HepG2 (cell line): Measurements from ENCODE around the gene NINL. TPM values are rescaled to one million over a fixed set of nuclear protein-coding genes. Genes with fewer than 3 reads are reported as not detected.

ENCODE experiments used
- AKAP8 ChIP-seq: sonication (generic); formaldehyde crosslinking; IDR thresholded peaks from 2 replicates; pipeline ENCODE4 v1.5.1; 2020; ENCODE audit warnings: mild to moderate bottlenecking, missing genetic modification reagents
- ARID2 ChIP-seq: sonication (generic); formaldehyde crosslinking; IDR thresholded peaks from 2 replicates; pipeline ENCODE4 v1.8.1; 2022; ENCODE audit warnings: mild to moderate bottlenecking, missing genetic modification reagents, borderline replicate concordance
- ATAD3A ChIP-seq: sonication (generic); formaldehyde crosslinking; IDR thresholded peaks from 2 replicates; pipeline ENCODE4 v1.4.0; 2020; ENCODE audit warnings: missing genetic modification reagents
- BORCS8-MEF2B ChIP-seq: sonication (generic); formaldehyde crosslinking; IDR thresholded peaks from 2 replicates; pipeline ENCODE4 v1.8.0; 2022; ENCODE audit warnings: mild to moderate bottlenecking, missing genetic modification reagents
- HNF1B ChIP-seq: sonication (generic); formaldehyde crosslinking; IDR thresholded peaks from 2 replicates; pipeline ENCODE4 v1.5.1; 2020; ENCODE audit warnings: mild to moderate bottlenecking, moderate library complexity, missing genetic modification reagents
- IRF9 ChIP-seq: sonication (generic); formaldehyde crosslinking; IDR thresholded peaks from 2 replicates; pipeline ENCODE4 v1.8.0; 2022; ENCODE audit warnings: missing genetic modification reagents, mild to moderate bottlenecking, borderline replicate concordance
- JUND ChIP-seq: sonication (generic); formaldehyde crosslinking; IDR thresholded peaks from 2 replicates; pipeline ENCODE4 v1.8.0; 2022; ENCODE audit warnings: mild to moderate bottlenecking, missing genetic modification reagents
- KDM5B ChIP-seq: sonication (generic); formaldehyde crosslinking; IDR thresholded peaks from 2 replicates; pipeline ENCODE4 v1.4.0; 2020; ENCODE audit warnings: missing genetic modification reagents, mild to moderate bottlenecking, borderline replicate concordance
- KLF6 ChIP-seq: IDR thresholded peaks from 2 replicates; pipeline ENCODE4 v1.8.0; 2016; ENCODE audit warnings: missing biosample characterization, missing genetic modification reagents
- MIXL1 ChIP-seq: IDR thresholded peaks from 2 replicates; pipeline ENCODE4 v1.6.1; 2016
- MLX ChIP-seq: IDR thresholded peaks from 2 replicates; pipeline ENCODE4 v1.6.1; 2016
- MYPOP ChIP-seq: sonication (generic); formaldehyde crosslinking; IDR thresholded peaks from 2 replicates; pipeline ENCODE4 v1.8.1; 2023; ENCODE audit warnings: mild to moderate bottlenecking, moderate library complexity, missing genetic modification reagents
- NFATC3 ChIP-seq: sonication (generic); formaldehyde crosslinking; IDR thresholded peaks from 2 replicates; pipeline ENCODE4 v1.5.1; 2020; ENCODE audit warnings: mild to moderate bottlenecking, missing genetic modification reagents
- NFYC ChIP-seq: IDR thresholded peaks from 2 replicates; pipeline ENCODE4 v1.6.1; 2016; ENCODE audit warnings: missing genetic modification reagents, missing compliant biosample characterization
- NR1H2 ChIP-seq: sonication (generic); formaldehyde crosslinking; IDR thresholded peaks from 2 replicates; pipeline ENCODE4 v1.8.1; 2022; ENCODE audit warnings: low read depth, missing genetic modification reagents, borderline replicate concordance
- RAD51 ChIP-seq: fragments of 450-650 bp; IDR thresholded peaks from 2 replicates; pipeline ENCODE4 v1.6.1; 2016; ENCODE audit warnings: borderline replicate concordance
- ZMYM4 ChIP-seq: sonication (generic); formaldehyde crosslinking; IDR thresholded peaks from 2 replicates; pipeline ENCODE4 v1.8.1; 2023; ENCODE audit warnings: mild to moderate bottlenecking, missing genetic modification reagents
- ZNF18 ChIP-seq: sonication (generic); formaldehyde crosslinking; IDR thresholded peaks from 2 replicates; pipeline ENCODE4 v1.8.0; 2022; ENCODE audit warnings: mild to moderate bottlenecking, missing genetic modification reagents; ENCODE audit not compliant: insufficient replicate concordance
- ZNF20 ChIP-seq: sonication (generic); formaldehyde crosslinking; IDR thresholded peaks from 2 replicates; pipeline ENCODE4 v1.4.0; 2020; ENCODE audit warnings: mild to moderate bottlenecking, moderate library complexity, missing genetic modification reagents
- ZNF274 ChIP-seq: sonication (generic); formaldehyde crosslinking; IDR thresholded peaks from 2 replicates; pipeline ENCODE4 v1.5.1; 2020; ENCODE audit warnings: mild to moderate bottlenecking, missing genetic modification reagents
- ZNF558 ChIP-seq: sonication (generic); formaldehyde crosslinking; IDR thresholded peaks from 2 replicates; pipeline ENCODE4 v1.9.0; 2022; ENCODE audit warnings: mild to moderate bottlenecking, missing genetic modification reagents, borderline replicate concordance
- ZNF569 ChIP-seq: sonication (generic); formaldehyde crosslinking; IDR thresholded peaks from 2 replicates; pipeline ENCODE4 v1.5.0; 2020; ENCODE audit warnings: mild to moderate bottlenecking, missing genetic modification reagents, moderate library complexity, borderline replicate concordance
- ZNF598 ChIP-seq: sonication (generic); formaldehyde crosslinking; IDR thresholded peaks from 2 replicates; pipeline ENCODE4 v1.5.1; 2020; ENCODE audit warnings: mild to moderate bottlenecking, missing genetic modification reagents, borderline replicate concordance
- ZNF614 ChIP-seq: IDR thresholded peaks from 2 replicates; pipeline ENCODE4 v1.6.1; 2018; ENCODE audit warnings: missing biosample characterization, missing genetic modification reagents, inconsistent platforms, borderline replicate concordance
- ZZZ3 ChIP-seq: sonication (generic); formaldehyde crosslinking; IDR thresholded peaks from 2 replicates; pipeline ENCODE4 v1.4.0; 2020; ENCODE audit warnings: missing genetic modification reagents, mild to moderate bottlenecking, borderline replicate concordance
- polyA plus RNA-seq, 8 experiments: library from polyadenylated mRNA; depleted of rRNA in 3 of 8; stranded (reverse) in 7 of 8; unstranded in 1 of 8; fragments of >200 nt; fragmentation: Illumina TruSeq in 4 of 8; extraction: Trizol in 4 of 8; gene quantifications; 2 replicates each; pipeline versions ENCODE4 v1.2.1 to v1.2.3, GENCODE V29; 2011 to 2016; ENCODE audit warnings: low read depth in 4 of 8, missing spikeins in 1 of 8, mixed read lengths in 1 of 8; ENCODE audit not compliant: insufficient read depth in 1 of 8
- total RNA-seq, 5 experiments: library from RNA; depleted of rRNA; stranded (reverse); fragments of >200 nt; fragmentation: Illumina TruSeq; extraction: Trizol; gene quantifications; 2 replicates each; pipeline ENCODE4 v1.2.3, GENCODE V29; 2016; ENCODE audit warnings: low read depth in 1 of 5

The NINL gene
- total and polyA plus RNA-seq, 2 of the 13 experiments (the other 11 are each of a cell fraction or from before 2014, with no cell fraction given) = 32.3 to 34.3 TPM

- peak; percentile 33 for TF ChIP-seq ZNF18
- 0 out of 2 replicates have a peak, but pooled peaks have one; percentile 15 for TF ChIP-seq ZZZ3 (CRISPR knock-in tag)
- TF ChIP-seq RAD51 = no peak
- TF ChIP-seq NR1H2 = peak; percentile 58; the same call in 1 of the 2 replicates
- peak; percentile 47; the same call in 1 of the 2 replicates for TF ChIP-seq ZMYM4 (CRISPR knock-in tag)
- TF ChIP-seq IRF9 = peak; percentile 80
- no peak for TF ChIP-seq ZNF569 (CRISPR knock-in tag)
- peak; percentile 2; the same call in 1 of the 2 replicates for TF ChIP-seq ZNF598 (CRISPR knock-in tag)
- TF ChIP-seq BORCS8-MEF2B (CRISPR knock-in tag) = peak; percentile 2; the same call in 1 of the 2 replicates
- TF ChIP-seq ZNF274 (CRISPR knock-in tag) = peak; percentile 63
- no peak for TF ChIP-seq ZNF20 (CRISPR knock-in tag)
- TF ChIP-seq ZNF558 (CRISPR knock-in tag) = no peak; the same call in none of the 2 replicates
- TF ChIP-seq MYPOP (CRISPR knock-in tag) = no peak
- 0 out of 2 replicates have a peak, but pooled peaks have one; percentile 1 for TF ChIP-seq MIXL1
- TF ChIP-seq KLF6 (CRISPR knock-in tag) = no peak
- TF ChIP-seq NFATC3 = no peak
- peak; percentile 61; the same call in 1 of the 2 replicates for TF ChIP-seq ARID2
- TF ChIP-seq ATAD3A (CRISPR knock-in tag) = 0 out of 2 replicates have a peak, but pooled peaks have one; percentile 12
- TF ChIP-seq AKAP8 (CRISPR knock-in tag) = peak; percentile 66; the same call in 1 of the 2 replicates
- TF ChIP-seq NFYC (CRISPR knock-in tag) = no peak; the same call in 1 of the 2 replicates
- TF ChIP-seq HNF1B (CRISPR knock-in tag) = no peak
- no peak for TF ChIP-seq MLX (CRISPR knock-in tag)
- 0 out of 2 replicates have a peak, but pooled peaks have one; percentile 2 for TF ChIP-seq KDM5B
- TF ChIP-seq JUND (CRISPR knock-in tag) = peak; percentile 8; the same call in 1 of the 2 replicates
- no peak for TF ChIP-seq ZNF614 (CRISPR knock-in tag)
These were observed 39.2 kb upstream of the NINL start (continued) for GRCh38 chr20:25624500-25624939.
